PFSK-1 (cell line): ENCODE results near the gene NASP.

Experiments used
- FOXP2 ChIP-seq: optimal IDR thresholded peaks from 2 replicates; pipeline ENCODE3; 2011; ENCODE audit warnings: borderline replicate concordance, control low read depth, inconsistent platforms; ENCODE audit not compliant: insufficient read depth; ENCODE audit errors: extremely low read length, extremely low read depth
- POLR2AphosphoS5 ChIP-seq: IDR thresholded peaks from 2 replicates; pipeline ENCODE4 v1.6.1; 2012; ENCODE audit warnings: low read depth, mild to moderate bottlenecking, control low read depth, low read length, moderate library complexity
- REST ChIP-seq, 2 experiments: IDR thresholded peaks; 2 replicates each; pipeline versions ENCODE4 v1.6.1 to v1.8.0; 2011 to 2012; ENCODE audit warnings: low read depth in 2 of 2, low read length in 2 of 2, control low read depth in 1 of 2, inconsistent platforms in 1 of 2, mild to moderate bottlenecking in 1 of 2, moderate library complexity in 1 of 2; ENCODE audit not compliant: insufficient read depth in 1 of 2
- SIN3A ChIP-seq: IDR thresholded peaks from 2 replicates; pipeline ENCODE4 v1.6.1; 2012; ENCODE audit warnings: mild to moderate bottlenecking, low read length, moderate library complexity, borderline replicate concordance; ENCODE audit not compliant: insufficient read depth
- TAF1 ChIP-seq: IDR thresholded peaks from 2 replicates; pipeline ENCODE4 v1.6.1; 2012; ENCODE audit warnings: low read length, control low read depth, borderline replicate concordance; ENCODE audit not compliant: insufficient read depth

NASP gene

DNA sequence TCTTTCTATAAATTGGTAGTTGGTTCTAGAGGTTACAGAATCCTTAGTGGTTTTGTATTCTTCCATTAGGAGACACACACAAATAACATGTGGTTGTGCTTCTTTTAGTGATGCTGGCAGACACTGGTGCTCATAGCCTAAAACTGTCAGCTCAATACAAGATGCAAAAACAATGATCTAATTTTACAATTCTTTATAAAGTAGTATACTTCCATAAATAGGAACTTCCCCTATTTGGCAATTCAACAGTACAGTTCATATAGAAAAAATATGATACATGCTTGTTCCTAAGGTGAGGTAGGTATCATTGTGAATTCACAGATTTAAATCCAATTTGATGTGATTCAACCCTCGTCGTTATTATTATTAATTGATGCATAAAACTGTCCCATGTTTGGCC lies 60.8 kb downstream of the NASP start:
- TF ChIP-seq REST (IDR thresholded peaks at IDR 0.05; ENCODE audit: insufficient read depth in 1 of 2, low read depth in 2 of 2, low read length in 2 of 2) = no peak
- TF ChIP-seq FOXP2 = no peak
- TF ChIP-seq TAF1 = no peak
- TF ChIP-seq POLR2AphosphoS5 = no peak
- TF ChIP-seq SIN3A = no peak

DNA sequence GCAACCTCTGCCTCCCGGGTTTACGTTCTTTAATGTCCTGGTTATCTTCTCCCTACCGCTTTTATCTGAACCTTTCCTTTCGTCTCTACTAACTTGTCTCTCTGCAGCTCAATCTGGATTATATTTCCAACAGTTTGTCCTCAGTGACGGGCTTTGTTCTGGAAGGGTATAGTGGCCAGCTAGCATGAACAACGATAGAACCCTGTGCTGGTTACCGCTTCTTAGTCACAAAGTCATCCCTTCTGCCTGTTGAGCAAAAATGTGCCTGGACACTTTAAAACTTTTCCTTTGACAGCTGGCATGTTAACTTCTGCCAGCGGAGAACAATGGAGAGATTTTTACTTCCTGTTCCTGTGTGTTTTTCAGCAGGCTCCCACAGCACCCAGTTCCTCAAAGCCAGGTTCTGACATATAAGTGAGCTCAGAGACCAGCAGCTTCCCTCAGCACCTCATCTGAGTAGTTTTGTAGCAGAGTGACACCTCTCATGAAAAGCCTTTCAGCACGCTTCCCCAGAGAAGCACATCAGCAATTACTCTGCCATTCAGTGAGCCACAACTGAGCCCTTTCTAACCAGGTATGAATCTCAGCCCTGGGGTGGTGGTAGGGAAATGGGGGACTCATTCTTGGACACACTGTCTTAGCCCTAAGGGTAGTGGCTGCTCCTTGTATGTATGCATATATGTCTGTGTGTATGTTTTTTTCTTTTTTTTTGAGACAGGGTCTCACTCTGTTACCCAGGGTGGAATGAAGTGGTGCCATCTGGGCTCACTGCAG lies 63.6 kb downstream of the NASP start:
- TF ChIP-seq FOXP2 (no peak), REST (IDR thresholded peaks at IDR 0.05; ENCODE audit: insufficient read depth in 1 of 2, low read depth in 2 of 2, low read length in 2 of 2) (no peak), SIN3A (no peak), POLR2AphosphoS5 (no peak), TAF1 (no peak)

DNA sequence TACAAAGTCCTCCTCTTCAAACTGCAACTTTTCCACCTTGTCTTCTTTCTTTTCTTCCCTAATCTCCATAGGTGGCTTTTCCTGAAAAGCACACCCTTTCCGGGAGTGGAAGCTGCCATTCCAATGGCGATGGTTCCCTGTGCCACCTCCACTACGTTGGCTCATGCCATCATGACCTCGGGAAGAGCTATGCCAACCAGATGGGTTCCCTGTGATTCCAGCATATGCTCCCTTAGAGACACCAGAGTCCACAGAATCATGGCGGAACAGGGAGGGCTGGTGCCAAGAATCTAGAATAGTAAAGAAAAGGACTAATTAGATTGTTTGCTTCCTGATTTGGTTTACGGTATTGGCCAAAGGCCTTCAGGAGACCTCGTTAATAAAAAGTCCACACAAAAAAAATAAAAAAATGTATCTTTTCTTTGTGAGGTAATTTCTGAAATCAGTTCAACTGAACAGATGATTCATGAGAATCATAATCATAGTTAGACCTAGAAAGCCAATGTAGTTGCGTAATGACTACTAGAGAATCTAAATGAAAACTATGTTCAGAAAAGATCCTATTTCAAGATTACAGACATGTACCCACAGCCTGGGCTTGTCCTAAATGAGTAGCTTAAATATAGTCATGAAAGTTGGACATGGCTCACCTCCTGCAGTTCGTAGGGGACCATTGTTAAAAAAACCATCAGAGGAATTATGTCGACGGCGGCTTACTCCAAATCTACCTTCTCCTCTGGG lies 70.9 kb downstream of the NASP start:
- no peak for TF ChIP-seq FOXP2
- no peak for TF ChIP-seq SIN3A
- TF ChIP-seq POLR2AphosphoS5 = no peak
- no peak for TF ChIP-seq TAF1
- no peak for TF ChIP-seq REST (IDR thresholded peaks at IDR 0.05; ENCODE audit: insufficient read depth in 1 of 2, low read depth in 2 of 2, low read length in 2 of 2)

GRCh38 chr1:45656573-45657226 lies 72.9 kb downstream of the NASP start:
- no peak for TF ChIP-seq POLR2AphosphoS5
- TF ChIP-seq REST (IDR thresholded peaks at IDR 0.05; ENCODE audit: insufficient read depth in 1 of 2, low read depth in 2 of 2, low read length in 2 of 2) = no peak
- TF ChIP-seq FOXP2 = no peak
- TF ChIP-seq TAF1 = no peak
- no peak for TF ChIP-seq SIN3A
